Gastroesophageal sphincter (tissue), 3 donors: ENCODE results near the gene ZNF267.
"Not testable (repeated sequence)": the region's sequence is repeated elsewhere in the genome, so short reads cannot be mapped to it uniquely, and the experiment has no call there.

Source experiments
- EP300 ChIP-seq: sonication (generic); formaldehyde crosslinking; IDR thresholded peaks from one replicate; pipeline ENCODE4 v1.6.1; 2017; ENCODE audit warnings: antibody characterized with exemption, mild to moderate bottlenecking
- POLR2A ChIP-seq, 2 donors: fragments of 450-650 bp; IDR thresholded peaks; one replicate each; pipeline ENCODE4 v1.6.1; 2017; ENCODE audit warnings: antibody characterized with exemption in 2 of 2, mild to moderate bottlenecking in 2 of 2, moderate library complexity in 1 of 2
- POLR2AphosphoS5 ChIP-seq: sonication (generic); formaldehyde crosslinking; IDR thresholded peaks from one replicate; pipeline ENCODE4 v1.6.1; 2017; ENCODE audit warnings: antibody characterized with exemption
- TF ChIP-seq, protein P1 (sequence below), 4 experiments: fragments of 200-600 bp in 2 of 4; fragments of 450-650 bp in 2 of 4; sonication (generic) in 1 of 4; IDR thresholded peaks; one replicate each; pipeline ENCODE4 v1.5.1; 2017 to 2019; ENCODE audit warnings: antibody characterized with exemption in 4 of 4, mild to moderate bottlenecking in 2 of 4, moderate library complexity in 2 of 4

DNA sequence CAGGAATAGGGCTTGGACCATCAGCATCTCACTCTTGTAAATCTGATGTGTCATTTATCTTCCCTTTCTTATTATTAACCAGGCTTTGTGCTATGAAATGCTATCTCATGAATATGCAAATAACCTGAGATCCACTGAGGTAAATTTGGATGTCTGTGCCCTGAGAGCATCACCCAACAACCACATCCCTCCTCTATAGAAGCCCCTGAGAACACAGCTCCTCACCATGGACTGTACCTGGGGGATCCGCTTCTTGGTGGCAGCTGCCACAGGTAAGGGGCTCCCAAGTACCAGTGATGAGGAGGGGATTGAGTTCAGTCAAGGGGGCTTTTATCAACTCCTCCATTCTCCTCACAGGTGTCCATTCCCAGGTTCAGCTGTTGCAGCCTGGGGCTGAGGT, 78.2 kb downstream of the ZNF267 start:
- TF ChIP-seq POLR2AphosphoS5; POLR2A (IDR thresholded peaks at IDR 0.05); EP300: not testable (repeated sequence)
- TF ChIP-seq, protein P1, sequence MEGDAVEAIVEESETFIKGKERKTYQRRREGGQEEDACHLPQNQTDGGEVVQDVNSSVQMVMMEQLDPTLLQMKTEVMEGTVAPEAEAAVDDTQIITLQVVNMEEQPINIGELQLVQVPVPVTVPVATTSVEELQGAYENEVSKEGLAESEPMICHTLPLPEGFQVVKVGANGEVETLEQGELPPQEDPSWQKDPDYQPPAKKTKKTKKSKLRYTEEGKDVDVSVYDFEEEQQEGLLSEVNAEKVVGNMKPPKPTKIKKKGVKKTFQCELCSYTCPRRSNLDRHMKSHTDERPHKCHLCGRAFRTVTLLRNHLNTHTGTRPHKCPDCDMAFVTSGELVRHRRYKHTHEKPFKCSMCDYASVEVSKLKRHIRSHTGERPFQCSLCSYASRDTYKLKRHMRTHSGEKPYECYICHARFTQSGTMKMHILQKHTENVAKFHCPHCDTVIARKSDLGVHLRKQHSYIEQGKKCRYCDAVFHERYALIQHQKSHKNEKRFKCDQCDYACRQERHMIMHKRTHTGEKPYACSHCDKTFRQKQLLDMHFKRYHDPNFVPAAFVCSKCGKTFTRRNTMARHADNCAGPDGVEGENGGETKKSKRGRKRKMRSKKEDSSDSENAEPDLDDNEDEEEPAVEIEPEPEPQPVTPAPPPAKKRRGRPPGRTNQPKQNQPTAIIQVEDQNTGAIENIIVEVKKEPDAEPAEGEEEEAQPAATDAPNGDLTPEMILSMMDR (IDR thresholded peaks at IDR 0.05): not testable (repeated sequence)
